BLaER1 (cell line): ENCODE measurements around the gene GCSAM.

Experiments used
- H3K27ac ChIP-seq: shearing (Covaris generic); formaldehyde crosslinking; 2 replicates; pipeline ENCODE4 v1.8.1; 2022
- H3K27me3 ChIP-seq: shearing (Covaris generic); formaldehyde crosslinking; 2 replicates; pipeline ENCODE4 v1.8.1; 2022
- H3K36me3 ChIP-seq: shearing (Covaris generic); formaldehyde crosslinking; 2 replicates; pipeline ENCODE4 v1.8.1; 2022
- H3K4me1 ChIP-seq: shearing (Covaris generic); formaldehyde crosslinking; 2 replicates; pipeline ENCODE4 v1.8.1; 2022
- H3K4me2 ChIP-seq: shearing (Covaris generic); formaldehyde crosslinking; 2 replicates; pipeline ENCODE4 v1.8.1; 2022
- H3K4me3 ChIP-seq: shearing (Covaris generic); formaldehyde crosslinking; 2 replicates; pipeline ENCODE4 v1.8.1; 2022
- H3K9ac ChIP-seq: shearing (Covaris generic); formaldehyde crosslinking; 2 replicates; pipeline ENCODE4 v1.8.1; 2022
- H3K9me3 ChIP-seq: shearing (Covaris generic); formaldehyde crosslinking; 2 replicates; pipeline ENCODE4 v1.8.1; 2022
- H4K20me1 ChIP-seq: shearing (Covaris generic); formaldehyde crosslinking; 2 replicates; pipeline ENCODE4 v1.8.1; 2022
- Cebpa-rat ChIP-seq: shearing (Covaris generic); IDR thresholded peaks from 2 replicates; pipeline ENCODE4 v1.8.1; 2022

GCSAM gene

GRCh38 chr3:112089956-112090886, 42.8 kb downstream of the GCSAM start:
- H3K36me3 ChIP-seq: no peaks in the 10 kb centered on the region
- TF ChIP-seq Cebpa-rat: no peak
- peak overlapping the region; percentile 55; the same call in 1 of the 2 replicates for H3K27ac ChIP-seq
- peak overlapping the region; percentile 42; the same call in 1 of the 2 replicates for H3K9ac ChIP-seq
- H3K4me3 ChIP-seq: no peak overlapping the region
- H3K4me2 ChIP-seq: peak overlapping the region; percentile 83
- H3K27me3 ChIP-seq: peaks cover 32% of the 10 kb centered on the region
- H3K9me3 ChIP-seq: peaks cover 13% of the 10 kb centered on the region; the same call in 1 of the 2 replicates
- no peaks in the 10 kb centered on the region for H4K20me1 ChIP-seq
- peaks cover 38% of the 10 kb centered on the region for H3K4me1 ChIP-seq

- Histone ChIP-seq H3K4me2 (no peak overlapping the region), H3K27ac (no peak overlapping the region), H3K4me3 (no peak overlapping the region), H3K36me3 (no peaks in the 10 kb centered on the region), H3K9me3 (peaks cover 7% of the 10 kb centered on the region; the same call in 1 of the 2 replicates), H3K9ac (no peak overlapping the region), H3K27me3 (peaks cover 36% of the 10 kb centered on the region), H4K20me1 (no peaks in the 10 kb centered on the region), H3K4me1 (peaks cover 38% of the 10 kb centered on the region)
- no peak for TF ChIP-seq Cebpa-rat
Measured at GRCh38 chr3:112088944-112089343, 44.1 kb downstream of the GCSAM start.

GRCh38 chr3:112087746-112088145, 45.3 kb downstream of the GCSAM start:
- no peak overlapping the region for H3K4me2 ChIP-seq
- H3K27ac ChIP-seq: no peak overlapping the region
- no peaks in the 10 kb centered on the region for H3K36me3 ChIP-seq
- TF ChIP-seq Cebpa-rat: no peak
- peaks cover 7% of the 10 kb centered on the region; the same call in 1 of the 2 replicates for H3K9me3 ChIP-seq
- no peak overlapping the region for H3K9ac ChIP-seq
- H3K4me1 ChIP-seq: peaks cover 30% of the 10 kb centered on the region
- peaks cover 36% of the 10 kb centered on the region for H3K27me3 ChIP-seq
- H4K20me1 ChIP-seq: no peaks in the 10 kb centered on the region
- no peak overlapping the region for H3K4me3 ChIP-seq

DNA sequence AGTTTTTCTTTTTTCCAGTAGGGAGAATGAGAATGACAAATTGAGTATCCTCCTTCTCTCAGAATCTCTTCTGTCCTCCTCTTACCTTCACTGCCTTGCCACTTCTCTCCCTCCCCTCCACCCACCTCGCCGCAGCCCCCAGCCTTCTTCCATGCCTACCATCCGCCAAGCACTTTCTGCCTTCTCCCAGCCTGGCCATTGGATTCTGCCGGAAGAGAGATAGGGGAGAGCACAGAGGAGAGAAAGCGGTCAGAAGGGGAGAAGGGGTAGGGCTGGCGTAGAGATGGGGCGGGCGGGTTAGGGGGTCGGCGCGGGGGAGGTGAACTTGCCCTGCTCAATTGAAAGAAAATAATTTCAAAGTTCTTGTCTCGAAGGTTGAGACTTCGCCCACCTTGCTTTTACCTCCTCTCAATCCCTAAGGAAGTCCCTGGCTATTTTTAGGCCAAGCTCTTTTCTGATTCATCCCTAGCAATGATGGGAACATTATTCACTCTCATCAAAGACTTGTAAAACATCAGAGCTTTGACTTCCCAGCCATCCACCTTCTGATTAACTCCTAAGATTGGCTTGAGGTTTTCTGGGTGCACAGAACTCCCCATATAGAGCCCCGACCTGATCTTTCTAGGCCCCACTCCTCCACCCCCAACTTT, 46.0 kb downstream of the GCSAM start:
- Histone ChIP-seq H3K9me3 (peaks cover 7% of the 10 kb centered on the region; the same call in 1 of the 2 replicates), H3K4me1 (peaks cover 22% of the 10 kb centered on the region), H3K36me3 (no peaks in the 10 kb centered on the region), H3K4me3 (peak overlapping the region; percentile 60), H3K27ac (no peak overlapping the region), H4K20me1 (no peaks in the 10 kb centered on the region), H3K4me2 (peak overlapping the region; percentile 71), H3K9ac (no peak overlapping the region), H3K27me3 (peaks cover 36% of the 10 kb centered on the region)
- no peak for TF ChIP-seq Cebpa-rat

GRCh38 chr3:112086076-112086854, 46.8 kb downstream of the GCSAM start, which contains the start of gene C3orf52:
Gene C3orf52, plus strand, starts transcription at chr3:112086389. Its CDS starts 19 bp downstream, at chr3:112086408.
- H3K36me3 ChIP-seq: no peaks in the 10 kb centered on the region
- no peak within 1 kb of the TSS for H3K27ac ChIP-seq
- peak within 1 kb of the TSS; percentile 71 for H3K4me2 ChIP-seq
- H3K9me3 ChIP-seq: peaks cover 7% of the 10 kb centered on the region; the same call in 1 of the 2 replicates
- peaks cover 15% of the 10 kb centered on the region for H3K4me1 ChIP-seq
- TF ChIP-seq Cebpa-rat: no peak
- no peaks in the 10 kb centered on the region for H4K20me1 ChIP-seq
- no peak within 1 kb of the TSS for H3K9ac ChIP-seq
- H3K4me3 ChIP-seq: peak within 1 kb of the TSS; percentile 60
- H3K27me3 ChIP-seq: peaks cover 36% of the 10 kb centered on the region

DNA sequence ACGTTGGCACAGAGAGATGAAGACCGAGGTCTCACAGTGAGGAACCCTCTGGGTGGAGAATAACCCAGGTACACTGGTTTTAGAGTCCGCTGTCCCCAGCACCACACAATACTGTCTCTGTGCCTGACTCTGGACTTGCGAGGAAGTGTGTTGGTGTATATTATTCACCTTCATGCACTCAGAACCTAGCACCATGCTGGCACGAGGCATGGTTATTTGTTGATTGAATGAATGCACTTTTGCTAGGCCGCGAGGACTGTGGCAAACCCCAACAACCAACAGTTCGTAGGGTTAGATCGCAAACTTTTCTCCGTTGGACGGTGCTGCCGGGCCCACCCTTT, 47.3 kb downstream of the GCSAM start:
- H3K9me3 ChIP-seq: peaks cover 7% of the 10 kb centered on the region; the same call in 1 of the 2 replicates
- peak overlapping the region; percentile 71 for H3K4me2 ChIP-seq
- H3K27me3 ChIP-seq: peaks cover 36% of the 10 kb centered on the region
- no peak for TF ChIP-seq Cebpa-rat
- H3K36me3 ChIP-seq: no peaks in the 10 kb centered on the region
- peaks cover 9% of the 10 kb centered on the region for H3K4me1 ChIP-seq
- H3K27ac ChIP-seq: no peak overlapping the region
- peak overlapping the region; percentile 60; the same call in 1 of the 2 replicates for H3K4me3 ChIP-seq
- H4K20me1 ChIP-seq: no peaks in the 10 kb centered on the region
- H3K9ac ChIP-seq: no peak overlapping the region

DNA sequence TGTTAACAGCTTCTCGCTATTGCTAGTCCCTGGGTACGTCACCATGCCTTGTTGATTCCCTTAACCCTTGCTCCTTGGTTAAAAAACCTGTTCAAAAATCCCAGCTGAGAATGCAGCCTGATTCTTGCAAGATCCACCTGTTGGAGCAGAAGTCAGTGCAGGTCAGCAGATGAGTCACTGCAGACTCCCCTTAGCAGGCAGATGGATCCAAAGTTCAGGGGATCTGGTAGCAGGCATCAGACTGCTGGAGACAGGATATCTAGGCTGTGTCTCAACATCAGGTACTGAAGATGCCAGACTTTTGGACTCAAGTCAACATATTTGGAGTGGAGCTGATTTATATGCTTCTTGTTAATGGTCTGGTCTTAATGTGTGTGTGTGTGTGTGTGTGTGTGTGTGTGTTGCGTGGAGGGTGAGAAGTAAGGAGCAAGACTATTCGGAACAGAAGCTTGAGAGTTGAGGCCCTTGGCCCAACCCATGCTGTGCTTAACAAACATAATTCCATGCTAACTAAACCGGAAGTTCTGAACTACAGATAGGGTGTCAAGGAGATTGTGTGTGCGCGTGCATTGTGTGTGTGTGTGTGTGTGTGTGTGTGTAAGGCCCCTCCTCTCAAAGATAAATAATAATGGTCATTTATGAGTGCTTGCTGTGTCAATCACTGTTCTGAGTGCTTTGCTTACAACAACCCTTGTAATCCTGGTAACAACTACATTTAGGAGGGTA, 47.9 kb downstream of the GCSAM start:
- no peak overlapping the region for H3K4me2 ChIP-seq
- H3K4me1 ChIP-seq: peaks cover 4% of the 10 kb centered on the region
- TF ChIP-seq Cebpa-rat: no peak
- H3K27me3 ChIP-seq: peaks cover 36% of the 10 kb centered on the region
- H3K9ac ChIP-seq: no peak overlapping the region
- no peaks in the 10 kb centered on the region for H4K20me1 ChIP-seq
- peaks cover 7% of the 10 kb centered on the region; the same call in 1 of the 2 replicates for H3K9me3 ChIP-seq
- H3K36me3 ChIP-seq: no peaks in the 10 kb centered on the region
- no peak overlapping the region for H3K4me3 ChIP-seq
- H3K27ac ChIP-seq: no peak overlapping the region

DNA sequence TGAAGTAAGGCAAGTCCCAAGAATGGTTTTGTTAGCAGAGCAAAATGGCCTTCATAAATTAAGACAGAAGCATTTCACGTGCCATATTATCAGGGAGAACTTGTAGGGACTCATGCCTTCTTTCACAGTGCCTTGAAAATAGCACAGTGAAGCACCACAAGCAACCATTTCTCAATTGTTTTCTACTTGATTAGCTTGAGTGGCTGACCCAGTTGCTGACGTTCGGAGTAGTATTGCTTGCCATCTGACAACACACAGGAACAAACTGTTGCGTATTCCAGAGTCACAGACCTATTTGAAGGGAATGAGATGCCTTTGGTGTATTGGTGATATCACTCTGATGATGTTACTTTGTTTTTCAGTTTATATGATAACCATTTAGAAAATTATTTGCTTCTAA, 49.8 kb downstream of the GCSAM start:
- H3K4me1 ChIP-seq: no peaks in the 10 kb centered on the region

More for the DNA sequence above, 49.8 kb downstream of the GCSAM start:
- H3K9me3 ChIP-seq: peaks cover 7% of the 10 kb centered on the region; the same call in 1 of the 2 replicates
- H3K4me3 ChIP-seq: no peak overlapping the region
- no peak overlapping the region for H3K27ac ChIP-seq
- no peak for TF ChIP-seq Cebpa-rat
- H3K9ac ChIP-seq: no peak overlapping the region
- H3K36me3 ChIP-seq: no peaks in the 10 kb centered on the region
- peaks cover 33% of the 10 kb centered on the region for H3K27me3 ChIP-seq
- no peak overlapping the region for H3K4me2 ChIP-seq
- H4K20me1 ChIP-seq: no peaks in the 10 kb centered on the region
